Left kidney (tissue), 8 donors: ENCODE data around the gene SLC14A1. TPM values are rescaled to one million over a fixed set of nuclear protein-coding genes. Genes with fewer than 3 reads are reported as not detected.

Source experiments
- DNase-seq: peaks from one replicate; pipeline ENCODE4 v3.0.0-alpha.2; 2013
- long read RNA-seq, 8 donors: transcript quantifications; one replicate each; lab custom pipeline, GENCODE V29; 2026
- polyA plus RNA-seq: library from polyadenylated mRNA; unstranded; fragments of 120-200 nt; gene quantifications from one replicate; pipeline ENCODE4 v1.2.1, GENCODE V29; 2013; ENCODE audit not compliant: insufficient read length

SLC14A1 gene
- polyA plus RNA-seq, result 1.7 TPM
- long read RNA-seq, donor 1, result 0 reads
- long read RNA-seq, donor 2, partial matches to known transcripts, result 0 of 1 reads
- long read RNA-seq, donor 2, other reads (novel, unspliced or antisense), result 0 of 1 reads
- long read RNA-seq, donor 3, result 0 reads
- long read RNA-seq, donor 4, result 0 reads
- long read RNA-seq, donor 5, result 0 reads
- long read RNA-seq, donor 6, result 0 reads
- long read RNA-seq, donor 7, result 0 reads
- long read RNA-seq, donor 8, partial matches to known transcripts, result 0 of 3 reads
- long read RNA-seq, donor 8, other reads (novel, unspliced or antisense), result 0 of 3 reads

GRCh38 chr18:45723567-45724355 is at the start of gene SLC14A1:
TSS of gene SLC14A1 (plus strand) at chr18:45724181. CDS start at chr18:45730321, 6,140 bp downstream.
- no peak for DNase-seq

- DNase-seq, result no peak
These were observed 46.6 kb upstream of the SLC14A1 start for GRCh38 chr18:45677276-45677807.

- no peak for DNase-seq
These were observed 45.5 kb upstream of the SLC14A1 start for GRCh38 chr18:45678441-45678840.

- no peak for DNase-seq
These were observed 45.1 kb upstream of the SLC14A1 start for GRCh38 chr18:45678850-45679249.

GRCh38 chr18:45680066-45680690 is 43.8 kb upstream of the SLC14A1 start:
- no peak for DNase-seq

- no peak for DNase-seq
These were observed 41.8 kb upstream of the SLC14A1 start for GRCh38 chr18:45682181-45682580.

GRCh38 chr18:45684341-45685115 is 39.5 kb upstream of the SLC14A1 start:
- no peak for DNase-seq

GRCh38 chr18:45686891-45687611 is 36.9 kb upstream of the SLC14A1 start:
- no peak for DNase-seq

GRCh38 chr18:45687621-45688020 is 36.4 kb upstream of the SLC14A1 start:
- no peak for DNase-seq

GRCh38 chr18:45688113-45688512 is 35.9 kb upstream of the SLC14A1 start:
- DNase-seq, result no peak

- DNase-seq, result no peak
These were observed 35.1 kb upstream of the SLC14A1 start for GRCh38 chr18:45688833-45689232.

- DNase-seq, result no peak
These were observed 34.6 kb upstream of the SLC14A1 start for GRCh38 chr18:45689396-45689795.

- DNase-seq, result peak; percentile 87
These were observed 32.8 kb upstream of the SLC14A1 start for GRCh38 chr18:45690975-45691815.

GRCh38 chr18:45691816-45692179 is 32.2 kb upstream of the SLC14A1 start:
- DNase-seq, result no peak

GRCh38 chr18:45702708-45703265 is 21.2 kb upstream of the SLC14A1 start:
- no peak for DNase-seq

GRCh38 chr18:45708831-45709230 is 15.2 kb upstream of the SLC14A1 start:
- DNase-seq, result no peak

- DNase-seq, result no peak
These were observed 11.9 kb upstream of the SLC14A1 start for GRCh38 chr18:45712061-45712460.

GRCh38 chr18:45713239-45713638 is 10.7 kb upstream of the SLC14A1 start:
- no peak for DNase-seq

GRCh38 chr18:45715212-45715780 is 8.7 kb upstream of the SLC14A1 start:
- no peak for DNase-seq

GRCh38 chr18:45719106-45719505 is 4.9 kb upstream of the SLC14A1 start:
- DNase-seq, result no peak
